CD8-positive, alpha-beta memory T cell (primary cell): ENCODE results near the gene ANKS4B. TPM values are rescaled to one million over a fixed set of nuclear protein-coding genes. Genes with fewer than 3 reads are reported as not detected.

ENCODE experiments used
- CTCF ChIA-PET: fragments of 350-600 bp; sonication (Branson Sonifier 250); formaldehyde crosslinking; loops from one replicate; lab custom pipeline; 2021; ENCODE audit warnings: antibody characterized with exemption; lab: Charles Lee
- POLR2A ChIA-PET: fragments of 350-600 bp; sonication (Branson Sonifier 250); formaldehyde crosslinking; loops from one replicate; lab custom pipeline; 2021; ENCODE audit warnings: antibody characterized with exemption; lab: Charles Lee
- DNase-seq, 5 donors: peaks; one replicate each; pipeline versions ENCODE4 v3.0.0 to v3.0.0-alpha.2; 2020 to 2022; ENCODE audit warnings: mixed read lengths in 1 of 5
- H3K27ac ChIP-seq: one replicate; pipeline ENCODE4 v1.7.0; 2013; ENCODE audit warnings: low read depth, mild to moderate bottlenecking, low read length, moderate library complexity
- H3K27me3 ChIP-seq: 2 replicates; pipeline ENCODE4 v1.7.0; 2013; ENCODE audit warnings: low read length, mild to moderate bottlenecking; ENCODE audit not compliant: insufficient read depth, poor library complexity, severe bottlenecking
- H3K36me3 ChIP-seq: 2 replicates; pipeline ENCODE4 v1.7.0; 2013; ENCODE audit warnings: mild to moderate bottlenecking, low read length, moderate library complexity; ENCODE audit not compliant: insufficient read depth
- H3K4me1 ChIP-seq: 2 replicates; pipeline ENCODE4 v1.7.0; 2013; ENCODE audit warnings: mild to moderate bottlenecking, low read length, moderate library complexity; ENCODE audit not compliant: insufficient read depth
- H3K4me3 ChIP-seq: 2 replicates; pipeline ENCODE4 v1.7.0; 2013; ENCODE audit warnings: mild to moderate bottlenecking, low read length
- H3K9me3 ChIP-seq: 2 replicates; pipeline ENCODE4 v1.7.0; 2013; ENCODE audit warnings: mild to moderate bottlenecking, low read length
- H3K27ac Mint-ChIP-seq, 8 donors: one replicate each; pipeline ENCODE4 v1.8.0; 2020 to 2021; ENCODE audit warnings: mixed read lengths in 8 of 8, mild to moderate bottlenecking in 6 of 8, inconsistent platforms in 3 of 8, moderate library complexity in 3 of 8
- H3K27me3 Mint-ChIP-seq, 2 donors: one replicate each; pipeline ENCODE4 v1.8.0; 2020 to 2021; ENCODE audit warnings: mixed read lengths in 2 of 2, mild to moderate bottlenecking in 1 of 2, moderate library complexity in 1 of 2
- H3K36me3 Mint-ChIP-seq, 3 donors: one replicate each; pipeline ENCODE4 v1.8.0; 2020 to 2021; ENCODE audit warnings: mixed read lengths in 3 of 3, inconsistent platforms in 1 of 3, mild to moderate bottlenecking in 1 of 3
- H3K4me1 Mint-ChIP-seq, 3 donors: one replicate each; pipeline ENCODE4 v1.8.0; 2020 to 2021; ENCODE audit warnings: mixed read lengths in 3 of 3, inconsistent platforms in 1 of 3, mild to moderate bottlenecking in 1 of 3
- H3K4me3 Mint-ChIP-seq, 7 donors: one replicate each; pipeline ENCODE4 v1.8.0; 2020 to 2021; ENCODE audit warnings: mixed read lengths in 7 of 7, mild to moderate bottlenecking in 6 of 7, moderate library complexity in 4 of 7, inconsistent platforms in 2 of 7
- H3K9me3 Mint-ChIP-seq, 5 donors: one replicate each; pipeline ENCODE4 v1.8.0; 2020 to 2022; ENCODE audit warnings: mixed read lengths in 5 of 5, mild to moderate bottlenecking in 3 of 5, moderate library complexity in 2 of 5, inconsistent platforms in 1 of 5
- polyA plus RNA-seq: library from polyadenylated mRNA; unstranded; fragments of 300-500 nt; fragmentation: Illumina TruSeq; gene quantifications from one replicate; pipeline ENCODE4 v1.2.3, GENCODE V29; 2021
- total RNA-seq, 2 experiments: library from RNA; stranded (reverse); gene quantifications; one replicate each; pipeline ENCODE4 v1.2.3, GENCODE V29; 2021

ANKS4B gene
- total and polyA plus RNA-seq, 3 experiments from 2014 or later, result not detected

DNA sequence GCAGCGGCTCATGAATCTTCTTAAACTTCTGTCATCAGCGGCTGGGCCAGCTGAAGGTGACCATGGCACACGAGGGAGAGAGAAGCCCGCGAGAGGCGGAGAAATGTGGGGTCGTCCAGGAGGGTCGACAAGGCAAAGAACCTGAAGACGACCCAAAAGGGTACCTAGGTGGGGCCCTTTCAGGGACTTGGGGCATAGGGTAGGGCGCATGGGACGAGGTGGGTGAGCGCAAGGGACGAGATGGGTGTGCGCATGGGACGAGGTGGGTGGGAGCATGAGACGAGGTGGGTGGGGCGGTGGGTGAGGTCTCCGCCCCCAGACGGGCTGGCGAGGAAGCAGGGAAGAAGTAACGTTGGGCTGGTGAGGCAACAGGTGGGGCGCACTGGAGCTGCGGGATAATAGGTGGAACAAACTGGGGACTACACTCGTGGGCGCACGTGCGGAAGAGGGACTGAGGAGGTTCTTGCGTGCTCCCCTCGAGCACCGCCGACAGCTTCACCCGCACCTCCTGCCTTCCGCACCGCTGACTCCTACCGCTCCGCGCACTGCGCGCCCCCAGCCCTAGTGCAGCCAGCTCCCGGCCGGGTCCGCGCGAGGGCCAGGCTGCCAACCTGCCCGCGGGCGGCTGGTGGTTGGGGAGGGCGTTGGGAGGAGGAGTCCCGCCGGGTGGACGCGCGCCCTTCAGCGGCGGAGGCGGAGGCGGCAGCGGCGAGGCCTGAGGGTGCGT is 67.8 kb downstream of the ANKS4B start:
- H3K27ac Mint-ChIP-seq, result no peak overlapping the region
- Histone ChIP-seq H3K4me1 (peaks cover 8% of the 10 kb centered on the region), H3K36me3 (no peaks in the 10 kb centered on the region), H3K4me3 (peak overlapping the region; percentile 70), H3K27ac (no peak overlapping the region), H3K9me3 (no peaks in the 10 kb centered on the region), H3K27me3 (no peaks in the 10 kb centered on the region)
- peaks cover 15 to 25% (median 23%) of the 10 kb centered on the region in 3 donors for H3K4me1 Mint-ChIP-seq
- H3K4me3 Mint-ChIP-seq, result peak overlapping the region; percentile 77 to 93 (median 88)
- CTCF ChIA-PET, result no interaction called here
- peak in 1 of 5 donors; percentile 5 for DNase-seq
- no peaks in the 10 kb centered on the region for H3K36me3 Mint-ChIP-seq
- POLR2A ChIA-PET, result no interaction called here
- peaks cover 32 to 48% of the 10 kb centered on the region in 2 donors for H3K27me3 Mint-ChIP-seq
- no peaks in the 10 kb centered on the region for H3K9me3 Mint-ChIP-seq

GRCh38 chr16:21301895-21302291 is 68.4 kb downstream of the ANKS4B start:
- Mint-ChIP-seq H3K4me3 (peak overlapping the region; percentile 24 to 89 (median 82)), H3K27me3 (peaks cover 27 to 47% of the 10 kb centered on the region in 2 donors), H3K27ac (peak overlapping the region in 1 of 8 donors; percentile 29), H3K4me1 (peaks cover 15 to 25% (median 23%) of the 10 kb centered on the region in 3 donors), H3K36me3 (no peaks in the 10 kb centered on the region), H3K9me3 (no peaks in the 10 kb centered on the region)
- ChIA-PET CTCF (no interaction called here), POLR2A (no interaction called here)
- Histone ChIP-seq H3K9me3 (no peaks in the 10 kb centered on the region), H3K36me3 (no peaks in the 10 kb centered on the region), H3K27me3 (no peaks in the 10 kb centered on the region), H3K27ac (no peak overlapping the region), H3K4me3 (peak overlapping the region; percentile 70), H3K4me1 (peaks cover 8% of the 10 kb centered on the region)
- DNase-seq, result no peak

- ChIA-PET CTCF (no interaction called here), POLR2A (no interaction called here)
- Mint-ChIP-seq H3K4me3 (peak overlapping the region in 6 of 7 donors; percentile 24 to 89 (median 82)), H3K9me3 (no peaks in the 10 kb centered on the region), H3K4me1 (peaks cover 15 to 25% (median 23%) of the 10 kb centered on the region in 3 donors), H3K27ac (no peak overlapping the region), H3K27me3 (peaks cover 25 to 45% of the 10 kb centered on the region in 2 donors), H3K36me3 (no peaks in the 10 kb centered on the region)
- no peaks in the 10 kb centered on the region for H3K36me3 ChIP-seq
- peak overlapping the region; percentile 70 for H3K4me3 ChIP-seq
- no peak overlapping the region for H3K27ac ChIP-seq
- no peaks in the 10 kb centered on the region for H3K9me3 ChIP-seq
- peaks cover 8% of the 10 kb centered on the region for H3K4me1 ChIP-seq
- DNase-seq, result no peak
- H3K27me3 ChIP-seq, result no peaks in the 10 kb centered on the region
Observed at GRCh38 chr16:21302454-21302853, 69.0 kb downstream of the ANKS4B start.

DNA sequence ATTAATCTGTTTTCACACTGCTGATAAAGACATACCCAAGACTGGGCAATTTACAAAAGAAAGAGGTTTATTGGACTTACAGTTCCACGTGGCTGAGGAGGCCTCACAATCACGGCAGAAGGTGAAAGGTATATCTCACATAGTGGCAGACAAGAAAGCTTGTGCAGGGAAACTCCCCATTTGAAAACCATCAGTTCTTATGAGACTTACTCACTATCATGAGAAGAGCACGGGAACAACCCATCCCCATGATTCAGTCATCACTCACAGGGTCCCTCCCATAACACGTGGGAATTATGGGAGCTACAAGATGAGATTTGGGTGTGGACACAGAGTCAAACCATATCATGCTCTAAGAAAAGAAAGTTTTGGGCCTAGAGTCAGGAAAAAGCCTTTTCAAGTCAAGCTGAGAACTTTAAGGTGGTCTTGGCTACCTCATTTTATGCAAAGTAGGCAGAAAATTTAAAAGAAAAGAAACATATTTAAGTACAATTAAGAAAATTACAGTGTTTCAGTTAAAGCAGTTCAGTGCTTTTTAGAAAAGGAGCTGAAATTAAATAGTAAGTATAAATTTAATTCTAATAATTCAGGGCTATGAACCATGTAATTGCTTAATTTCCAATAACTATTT is 69.5 kb downstream of the ANKS4B start:
- Mint-ChIP-seq H3K27me3 (peaks cover 22 to 42% of the 10 kb centered on the region in 2 donors), H3K4me3 (peak overlapping the region in 2 of 7 donors; percentile 24 to 57), H3K9me3 (no peaks in the 10 kb centered on the region), H3K27ac (no peak overlapping the region), H3K4me1 (peaks cover 15 to 25% (median 23%) of the 10 kb centered on the region in 3 donors), H3K36me3 (no peaks in the 10 kb centered on the region)
- Histone ChIP-seq H3K36me3 (no peaks in the 10 kb centered on the region), H3K9me3 (no peaks in the 10 kb centered on the region), H3K4me1 (peaks cover 8% of the 10 kb centered on the region), H3K27me3 (no peaks in the 10 kb centered on the region), H3K27ac (no peak overlapping the region), H3K4me3 (no peak overlapping the region)
- ChIA-PET CTCF (interaction anchor here (0.6 kb wide), 1 partner anchor 17 kb away, joined by 3 read pairs; no protein-coding TSS in a partner anchor), POLR2A (no interaction called here)
- no peak for DNase-seq

Other genes with a start within 250 kb of the ANKS4B start
- gene DNAH3, start 82.9 kb upstream of the ANKS4B start, total RNA-seq, result not detected
- gene DNAH3, start 82.9 kb upstream of the ANKS4B start, polyA plus RNA-seq, result not detected
- gene LDAF1, start 75.0 kb upstream of the ANKS4B start, total RNA-seq, result 1 to 10 TPM; 8.8 to 9.5 TPM
- gene LDAF1, start 75.0 kb upstream of the ANKS4B start, polyA plus RNA-seq, result 16.0 TPM
- gene ZP2, start 22.1 kb upstream of the ANKS4B start, total RNA-seq, result not detected
- gene ZP2, start 22.1 kb upstream of the ANKS4B start, polyA plus RNA-seq, result not detected
- not detected for gene CRYM, start 44.6 kb downstream of the ANKS4B start, total RNA-seq
- gene CRYM, start 44.6 kb downstream of the ANKS4B start, polyA plus RNA-seq, result not detected